SKM-1 (cell line): Measurements from ENCODE around the gene ANKS3.

Source experiments
- DNase-seq: peaks from one replicate; lab custom pipeline; 2025; ENCODE audit not compliant: unreplicated experiment; lab: John Stamatoyannopoulos, UW

Gene ANKS3

DNA sequence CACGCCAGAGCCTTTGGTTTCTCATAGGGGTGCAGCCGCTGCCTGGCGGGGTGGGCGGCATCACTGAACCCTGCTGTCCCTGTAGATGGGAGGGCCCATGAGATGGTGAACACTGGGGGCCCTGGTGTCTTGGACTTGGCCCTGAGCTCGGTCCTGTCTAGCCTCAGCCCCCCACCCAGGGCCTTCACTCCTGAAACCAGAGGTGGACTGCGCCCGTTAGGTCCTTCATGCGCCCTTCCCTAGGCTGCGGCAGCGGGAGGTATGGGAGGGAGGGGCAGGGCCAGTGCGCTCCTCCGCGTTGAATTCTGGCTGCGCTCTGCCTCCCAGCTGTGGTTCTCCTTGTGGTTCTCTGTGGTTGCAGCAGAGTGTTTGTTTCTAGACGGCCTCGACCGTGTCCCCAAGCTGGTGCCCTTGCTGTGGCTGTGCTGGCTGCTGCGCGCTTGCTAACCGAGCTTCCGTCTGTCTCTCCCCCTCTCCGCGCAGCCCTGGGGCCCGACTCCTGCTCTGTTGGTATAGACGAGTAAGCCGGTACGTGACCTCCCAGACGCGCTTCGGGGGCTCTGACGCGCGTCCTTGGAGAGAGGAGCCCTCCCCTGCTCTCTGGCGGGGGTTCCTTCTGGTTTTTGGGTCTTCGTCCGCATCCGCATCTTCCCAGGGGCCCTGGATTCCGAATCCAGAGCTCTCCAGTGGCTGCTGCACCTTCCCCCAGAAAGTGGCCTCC lies 48.1 kb downstream of the ANKS3 start:
- no peak for DNase-seq

DNA sequence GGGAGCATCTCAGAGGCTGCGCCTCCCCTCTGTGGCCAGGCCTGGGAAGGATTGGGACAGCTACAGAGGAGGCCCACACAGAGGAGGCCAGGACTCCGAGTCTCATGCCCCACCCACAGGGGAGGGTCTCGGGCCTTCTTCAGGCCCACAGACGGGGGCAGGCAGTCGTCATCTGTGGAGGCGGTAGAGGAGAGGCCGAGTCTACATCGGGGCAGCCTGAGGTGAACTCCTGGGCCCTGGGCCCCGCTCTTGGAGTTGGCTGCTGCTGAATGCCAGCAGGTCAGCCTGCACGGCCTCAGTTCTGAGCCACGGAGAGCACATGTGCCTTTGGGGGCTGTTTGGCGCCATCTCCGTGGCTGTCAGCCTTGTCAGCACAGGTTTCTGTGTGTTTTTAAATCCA lies 48.8 kb downstream of the ANKS3 start:
- no peak for DNase-seq

DNA sequence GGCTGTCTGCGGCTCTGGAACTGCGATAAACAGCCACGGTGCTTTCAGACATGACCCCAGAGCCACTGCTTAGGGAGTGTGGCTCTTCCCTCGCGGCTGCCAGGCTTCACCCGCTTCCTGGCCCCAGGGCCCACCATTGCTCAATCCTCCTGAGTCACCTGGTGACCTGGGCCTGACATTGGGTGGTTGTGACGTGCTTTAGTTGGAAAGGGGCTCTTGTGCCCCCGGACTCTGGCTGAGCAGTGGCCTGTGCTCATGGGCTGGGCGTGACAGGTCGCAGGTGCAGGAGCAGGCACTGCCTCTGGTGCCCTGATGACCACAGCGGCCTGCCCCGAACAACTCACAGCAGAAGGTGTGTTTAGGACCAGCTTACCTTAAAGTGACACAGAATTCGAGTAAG lies 49.3 kb downstream of the ANKS3 start:
- DNase-seq: no peak

DNA sequence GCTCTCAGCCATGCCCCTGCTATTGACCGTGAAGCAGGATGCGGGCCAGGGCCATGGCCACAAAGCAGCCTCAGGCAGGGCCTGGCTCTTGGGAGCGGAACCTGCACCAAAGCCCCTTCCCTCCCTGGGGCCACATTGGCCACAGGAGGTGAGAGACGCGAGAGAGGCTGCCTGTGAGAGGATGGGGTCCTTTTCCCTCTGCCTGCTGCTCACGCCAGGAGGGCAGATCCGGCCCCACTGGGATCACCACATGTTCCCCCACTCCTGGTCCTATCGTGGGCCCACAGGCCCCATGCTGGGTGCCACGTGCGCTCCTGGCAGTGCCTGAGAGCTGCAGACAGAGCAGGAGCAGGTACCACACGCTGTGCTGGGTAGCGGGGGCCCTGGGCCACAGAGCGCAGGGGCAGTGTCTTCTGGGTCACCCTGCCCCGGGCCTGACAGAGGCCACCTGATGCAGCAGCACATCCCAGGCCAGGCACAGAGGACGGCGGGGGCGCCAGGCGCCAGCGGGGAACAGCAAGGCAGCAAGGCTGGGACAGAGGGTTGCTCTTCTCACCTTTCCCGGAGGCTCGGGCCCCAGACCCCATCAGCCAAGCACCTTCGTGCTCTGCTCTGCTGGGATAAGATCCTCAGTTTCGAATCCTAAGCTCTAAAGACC lies 49.9 kb downstream of the ANKS3 start:
- DNase-seq: no peak

DNA sequence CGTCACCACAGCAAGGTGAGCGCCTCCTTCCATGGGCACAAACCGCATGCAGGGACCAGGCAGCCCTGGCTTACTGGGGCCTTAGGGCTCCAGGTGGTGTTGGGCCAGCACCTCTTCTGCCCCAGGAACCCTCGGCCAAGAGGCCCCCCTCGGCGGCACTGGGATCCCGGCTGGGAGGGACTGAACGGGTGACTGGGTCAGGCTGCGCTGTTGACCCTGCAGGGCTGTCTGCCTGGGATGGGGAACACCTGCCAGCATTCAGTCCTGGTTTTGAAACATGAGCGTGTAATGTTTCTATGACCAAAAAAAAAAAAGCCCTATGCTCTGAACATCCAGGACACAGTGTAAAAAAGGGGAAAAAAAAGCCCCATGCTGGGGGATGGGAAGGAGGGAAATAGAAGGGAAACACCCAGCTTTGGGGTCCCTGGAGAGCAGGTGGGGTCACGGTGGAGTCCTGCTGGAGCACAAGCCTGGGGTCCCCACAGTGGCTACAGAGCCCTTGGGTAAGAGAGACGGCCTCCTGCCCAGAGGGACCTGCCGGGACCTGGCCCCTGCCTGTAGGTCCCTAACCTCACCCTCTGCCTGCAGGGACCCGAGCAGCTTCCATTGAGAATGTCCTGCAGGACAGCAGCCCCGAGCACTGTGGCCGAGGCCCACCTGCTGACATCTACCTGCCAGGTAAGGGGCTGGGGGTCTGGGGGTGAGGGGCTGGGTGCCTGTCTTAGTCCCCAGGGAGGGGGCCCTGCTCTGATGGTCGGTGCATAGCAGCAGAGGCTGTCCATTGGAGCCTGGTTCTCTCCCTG lies 50.6 kb downstream of the ANKS3 start:
- DNase-seq: no peak

DNA sequence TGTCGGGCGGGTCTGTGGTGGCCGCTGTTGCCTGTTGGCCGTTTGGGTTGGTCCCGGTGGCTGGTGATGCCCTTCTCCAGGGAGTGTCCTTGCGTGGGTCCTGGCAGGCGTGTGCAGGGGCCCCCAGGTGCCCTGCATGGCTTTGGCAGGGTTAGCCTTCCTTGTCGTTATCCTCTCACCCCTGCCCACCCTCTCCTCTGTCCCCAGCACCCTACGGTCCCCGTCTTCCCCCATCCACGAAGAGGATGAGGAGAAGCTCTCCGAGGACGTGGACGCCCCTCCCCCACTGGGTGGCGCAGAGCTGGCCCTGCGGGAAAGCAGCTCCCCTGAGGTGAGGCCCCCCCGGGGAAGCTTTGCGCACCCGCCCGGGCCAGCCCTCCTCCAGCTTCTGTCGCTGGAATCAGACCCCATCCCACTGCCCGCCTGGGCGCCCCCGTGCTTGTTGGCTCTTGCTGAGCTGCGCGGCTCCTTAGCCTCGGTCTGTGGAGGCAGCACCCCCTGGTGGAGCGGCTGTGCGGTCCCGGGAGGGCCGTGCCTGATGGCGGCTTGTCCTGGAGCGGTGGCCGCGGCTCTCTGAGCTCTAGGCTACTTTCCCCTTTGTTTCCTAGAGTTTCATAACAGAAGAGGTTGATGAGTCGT lies 51.3 kb downstream of the ANKS3 start:
- DNase-seq: no peak

DNA sequence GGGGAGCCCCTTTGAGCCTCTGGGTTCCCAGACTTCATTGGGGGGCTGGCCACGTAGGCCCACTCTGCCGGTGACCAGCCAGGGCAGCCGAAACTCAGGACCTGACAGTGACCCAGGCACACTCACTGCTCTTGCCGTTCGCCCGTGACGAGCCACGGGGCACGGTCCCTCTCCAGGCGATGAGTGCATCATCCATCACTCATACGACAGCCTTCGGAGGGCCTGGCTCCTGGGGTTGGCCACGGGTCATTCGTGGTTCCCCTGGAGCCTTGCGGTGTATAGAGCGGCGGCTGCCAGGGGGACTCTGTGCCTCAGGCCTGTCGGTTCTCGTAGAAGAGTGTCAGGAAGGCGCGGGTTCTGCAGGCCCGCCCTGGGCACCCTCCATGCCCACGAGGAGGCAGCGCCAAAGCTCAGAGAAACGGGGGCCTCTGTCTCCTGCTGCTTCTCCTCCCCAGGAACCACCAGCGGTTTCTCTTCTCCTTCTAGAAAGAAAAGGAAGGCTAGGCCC lies 51.9 kb downstream of the ANKS3 start:
- DNase-seq: no peak

DNA sequence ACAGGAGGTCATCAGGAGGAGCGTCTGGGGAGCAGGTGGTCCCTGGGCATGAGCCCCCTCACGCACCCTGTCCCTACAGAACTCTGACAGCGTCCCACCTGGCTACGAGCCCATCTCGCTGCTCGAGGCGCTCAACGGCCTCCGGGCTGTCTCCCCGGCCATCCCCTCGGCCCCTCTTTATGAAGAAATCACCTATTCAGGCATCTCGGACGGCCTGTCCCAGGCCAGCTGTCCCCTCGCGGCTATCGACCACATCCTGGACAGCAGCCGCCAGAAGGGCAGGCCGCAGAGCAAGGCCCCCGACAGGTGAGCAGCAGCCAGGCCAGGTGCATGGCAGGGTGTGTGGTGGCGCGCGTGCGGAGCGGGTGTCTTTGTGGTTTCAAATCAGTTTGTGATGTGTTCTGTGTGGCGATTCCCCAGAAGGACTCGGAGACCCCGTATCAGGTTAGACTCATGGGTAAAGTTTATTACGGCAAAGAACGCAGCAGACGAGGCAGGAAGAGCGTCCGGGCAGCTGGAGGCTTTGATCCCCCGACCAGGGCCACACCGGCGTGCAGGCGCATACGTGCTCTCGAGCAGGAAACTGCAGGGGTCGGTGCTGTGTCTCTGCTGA lies 52.5 kb downstream of the ANKS3 start:
- no peak for DNase-seq

DNA sequence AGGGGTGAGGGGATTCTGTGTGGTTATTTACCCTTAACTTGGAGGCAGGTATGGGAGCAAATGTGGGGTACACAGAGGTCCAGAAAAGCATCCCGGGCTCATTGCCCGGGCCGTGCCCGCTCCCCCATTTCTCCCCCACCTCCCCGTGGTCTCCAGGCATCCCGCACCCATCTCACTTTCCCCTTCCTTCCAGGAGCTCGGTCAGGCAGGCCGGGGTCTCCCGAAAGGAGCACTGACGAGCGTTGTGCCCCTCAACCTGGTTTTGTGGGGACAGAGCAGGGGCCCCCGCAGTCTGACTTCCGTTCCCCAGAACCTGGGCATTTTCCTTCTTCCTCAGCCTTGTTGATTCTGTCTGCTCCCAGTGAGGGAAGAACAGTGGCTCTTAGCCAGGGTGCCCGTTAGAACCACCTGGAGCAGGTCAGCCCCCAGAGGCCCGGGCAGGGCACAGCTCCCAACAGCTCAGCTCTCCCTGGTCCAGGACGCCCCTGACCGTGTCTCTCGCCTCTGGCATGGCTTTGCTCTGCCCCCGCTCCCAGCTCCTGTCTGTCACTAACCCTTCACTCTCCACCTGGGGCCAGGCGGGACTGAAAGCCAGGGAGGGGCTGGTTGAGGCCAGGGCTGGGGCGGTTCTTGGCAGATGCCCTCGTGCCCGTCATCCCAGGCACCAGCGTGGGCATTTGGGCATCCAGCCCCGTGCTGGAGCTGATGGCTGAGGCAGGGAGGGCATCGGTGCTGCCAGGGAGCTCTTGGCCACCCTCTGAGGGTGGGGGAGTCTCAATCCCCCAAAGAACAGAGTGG lies 53.2 kb downstream of the ANKS3 start:
- DNase-seq: no peak

DNA sequence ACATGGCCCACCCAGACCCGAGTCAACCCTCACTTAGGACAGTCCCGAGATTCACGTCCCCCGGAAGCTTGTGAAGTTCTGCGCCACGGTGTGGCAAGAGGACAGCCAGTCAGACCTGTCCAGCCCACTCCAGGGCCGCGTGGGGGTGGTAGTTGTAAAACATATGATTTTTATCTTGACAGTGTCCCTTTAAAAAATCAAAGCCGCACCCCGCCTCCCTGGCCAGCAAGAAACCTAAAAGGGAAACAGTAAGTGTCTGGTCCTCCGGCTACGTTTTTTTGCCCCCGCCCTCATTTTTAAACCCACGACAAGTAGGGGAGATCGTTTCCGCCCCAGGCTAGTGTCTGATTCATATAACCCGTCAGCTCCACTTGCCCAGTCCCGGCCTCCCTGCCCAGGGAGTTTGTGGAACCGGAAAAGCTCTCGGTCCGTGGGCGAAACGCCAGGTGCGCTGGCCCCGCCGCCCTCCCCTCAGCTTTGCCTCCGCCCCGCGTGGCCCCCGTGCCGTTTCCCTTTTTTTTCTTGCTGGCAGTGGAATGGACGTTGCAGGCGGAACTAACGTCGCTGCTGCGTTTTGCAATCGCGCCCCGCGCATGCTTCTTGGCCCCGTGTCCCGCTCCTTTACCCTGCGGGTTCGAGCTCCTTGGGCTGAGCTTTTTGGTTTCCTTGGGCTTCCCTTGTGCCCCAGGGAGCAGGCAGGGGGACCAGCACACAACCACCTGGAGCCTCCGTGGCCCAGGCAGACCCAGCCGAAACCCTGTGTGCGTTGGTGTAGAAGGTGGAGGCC lies 54.0 kb downstream of the ANKS3 start:
- peak; percentile 89 for DNase-seq

DNA sequence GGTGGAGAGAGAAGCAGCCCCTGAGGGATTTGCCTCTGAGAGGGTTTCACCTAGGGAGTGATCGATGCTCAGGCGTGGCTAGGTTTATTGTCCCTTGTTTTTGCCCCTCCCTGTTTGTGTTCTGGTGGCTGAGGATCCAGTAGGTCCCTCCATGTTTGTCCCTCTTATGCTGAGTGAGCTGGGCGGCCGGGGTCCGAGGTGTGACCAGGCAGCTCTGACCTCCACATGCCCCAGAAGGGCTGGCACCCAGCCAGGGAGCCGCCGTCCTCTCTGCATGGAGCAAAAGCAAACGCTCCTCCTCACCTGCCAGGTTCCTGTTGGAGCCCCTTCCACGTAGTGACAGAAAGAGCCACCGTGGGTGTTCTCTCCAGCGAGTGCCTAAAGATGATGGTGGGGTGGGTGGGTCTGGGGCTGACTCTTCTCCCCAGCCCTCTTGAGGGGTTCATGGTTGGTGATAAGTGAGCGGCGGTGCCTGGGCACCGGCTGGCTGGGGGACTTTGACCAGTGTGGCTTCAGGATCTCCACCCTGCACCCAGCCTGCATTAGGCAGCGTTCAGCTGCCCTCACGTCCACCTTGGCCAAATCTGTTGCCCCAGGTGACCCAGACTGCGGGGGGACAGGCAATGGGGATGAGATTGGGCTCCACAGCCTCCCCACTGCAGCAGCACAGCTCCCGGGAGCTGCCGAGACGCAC lies 54.8 kb downstream of the ANKS3 start:
- no peak for DNase-seq

DNA sequence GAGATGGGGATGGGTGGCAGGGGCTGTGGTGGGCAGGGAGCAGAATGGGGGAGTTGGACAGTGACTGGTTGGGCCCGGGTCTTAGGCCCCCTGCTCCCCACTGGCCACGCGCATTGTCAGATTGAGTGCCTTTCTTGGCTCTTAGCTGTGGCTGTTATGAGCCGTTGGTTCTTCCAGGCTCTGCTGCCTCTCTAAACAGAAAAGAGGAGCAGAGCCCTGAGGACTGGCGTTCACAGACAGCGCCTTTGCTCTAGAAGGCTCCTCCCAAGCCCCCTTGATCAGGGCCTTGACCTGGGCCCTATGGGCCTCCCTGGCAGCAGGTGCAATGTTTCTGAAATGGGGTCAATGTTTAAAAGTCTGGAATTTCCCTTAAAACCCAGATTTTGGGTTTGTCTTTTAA lies 55.5 kb downstream of the ANKS3 start:
- DNase-seq: no peak

DNA sequence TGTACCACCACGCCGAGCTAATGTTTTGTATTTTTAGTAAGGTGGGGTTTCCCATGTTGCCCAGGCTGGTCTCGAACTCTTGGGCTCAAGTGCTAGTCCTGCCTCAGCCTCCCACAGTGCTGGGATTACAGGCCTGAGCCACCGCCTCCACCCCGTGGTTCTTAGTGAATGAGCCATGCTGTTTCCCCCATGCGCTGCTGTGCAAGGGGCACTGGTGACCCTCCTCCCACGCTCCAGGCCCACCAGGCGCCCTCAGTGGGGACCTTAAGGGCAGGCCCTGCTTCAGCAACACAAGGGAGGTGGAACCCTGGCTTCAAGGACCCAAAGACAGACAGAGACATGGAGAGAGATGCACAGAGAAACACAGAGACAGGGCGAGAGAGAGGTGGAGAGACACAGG lies 56.1 kb downstream of the ANKS3 start:
- no peak for DNase-seq

DNA sequence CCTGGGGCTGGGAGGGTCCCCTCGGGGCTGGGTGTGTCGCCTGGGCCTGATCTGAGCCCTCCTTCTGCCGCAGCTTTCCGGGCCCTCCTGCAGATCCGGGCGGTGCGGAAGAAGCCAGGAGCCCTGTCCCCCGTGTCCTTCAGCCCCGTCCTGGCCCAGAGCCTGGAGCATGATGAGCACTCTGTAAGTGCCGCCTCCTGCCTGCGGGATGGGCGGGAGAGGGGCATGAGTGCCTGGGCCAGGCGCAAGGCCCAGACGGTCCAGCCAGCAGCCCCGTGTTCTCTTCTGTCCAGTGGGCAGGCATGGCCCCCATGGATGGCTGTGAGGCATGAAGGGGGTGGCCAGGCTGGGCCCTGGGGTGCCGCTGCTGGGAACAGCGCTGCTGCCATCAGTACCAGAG lies 56.7 kb downstream of the ANKS3 start:
- no peak for DNase-seq

DNA sequence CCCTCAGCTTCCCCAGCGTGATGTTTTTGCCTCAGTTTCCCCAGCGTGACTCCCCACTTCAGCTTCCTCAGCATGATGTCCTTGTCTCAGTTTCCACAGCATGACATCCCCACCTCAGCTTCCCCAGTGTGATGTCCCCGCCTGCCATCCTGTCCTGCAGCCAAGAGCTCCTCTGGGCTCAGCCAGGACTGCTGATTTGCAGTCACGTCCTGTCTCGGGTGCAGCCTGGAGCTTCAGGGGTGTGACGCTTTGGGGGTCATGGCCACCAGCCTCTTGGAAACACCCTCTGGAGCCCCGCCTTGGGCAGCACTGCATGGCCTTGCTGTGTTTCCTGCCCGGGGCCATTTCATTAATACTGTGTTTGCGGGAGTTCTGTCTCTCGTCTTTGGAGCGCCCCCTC lies 57.2 kb downstream of the ANKS3 start:
- no peak for DNase-seq

DNA sequence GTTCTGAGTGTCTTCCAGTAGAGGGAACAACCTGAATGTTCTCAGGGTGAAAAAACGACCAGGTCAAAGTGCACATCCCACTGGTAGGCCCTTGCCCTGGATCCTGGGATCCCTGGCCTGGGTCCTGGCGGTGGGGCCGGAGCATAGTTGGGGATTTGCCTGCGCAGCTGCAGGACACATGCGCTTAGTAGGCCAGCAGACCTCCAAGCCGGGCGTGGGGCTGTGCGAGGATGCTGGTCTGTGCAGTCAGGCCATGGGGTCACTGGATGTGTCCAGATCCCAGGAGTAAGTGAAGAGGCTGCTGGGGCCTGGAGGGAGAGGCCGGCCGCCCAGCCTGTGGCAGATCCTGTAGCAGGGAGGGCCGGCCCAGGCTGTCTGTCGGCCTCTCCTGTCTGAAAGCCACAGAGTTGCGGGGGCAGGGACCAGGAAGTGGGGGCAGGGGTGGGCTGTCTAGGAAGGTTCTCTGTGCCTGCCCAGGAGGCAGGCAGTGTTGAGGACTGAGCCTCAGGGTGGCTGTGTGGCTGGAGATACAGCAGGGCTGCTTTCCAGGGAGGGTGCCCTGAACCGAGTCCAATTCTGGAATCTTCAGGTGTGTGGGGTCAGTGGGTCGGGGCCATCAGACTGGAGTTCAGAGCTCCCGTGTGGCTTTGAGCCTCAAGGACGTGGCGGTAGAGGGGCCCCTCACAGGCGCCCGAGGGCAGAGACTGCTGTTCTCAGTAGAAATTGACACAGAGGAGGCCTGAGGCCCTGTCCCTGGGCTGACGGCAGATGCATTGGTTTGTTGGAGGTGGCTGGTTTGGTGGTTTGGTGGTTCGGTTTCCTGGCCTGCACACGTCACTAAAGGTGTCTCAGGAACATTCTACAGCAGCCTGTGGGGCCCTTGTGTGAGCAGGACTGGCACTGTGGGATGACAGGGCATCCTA lies 57.9 kb downstream of the ANKS3 start:
- DNase-seq: peak; percentile 31

DNA sequence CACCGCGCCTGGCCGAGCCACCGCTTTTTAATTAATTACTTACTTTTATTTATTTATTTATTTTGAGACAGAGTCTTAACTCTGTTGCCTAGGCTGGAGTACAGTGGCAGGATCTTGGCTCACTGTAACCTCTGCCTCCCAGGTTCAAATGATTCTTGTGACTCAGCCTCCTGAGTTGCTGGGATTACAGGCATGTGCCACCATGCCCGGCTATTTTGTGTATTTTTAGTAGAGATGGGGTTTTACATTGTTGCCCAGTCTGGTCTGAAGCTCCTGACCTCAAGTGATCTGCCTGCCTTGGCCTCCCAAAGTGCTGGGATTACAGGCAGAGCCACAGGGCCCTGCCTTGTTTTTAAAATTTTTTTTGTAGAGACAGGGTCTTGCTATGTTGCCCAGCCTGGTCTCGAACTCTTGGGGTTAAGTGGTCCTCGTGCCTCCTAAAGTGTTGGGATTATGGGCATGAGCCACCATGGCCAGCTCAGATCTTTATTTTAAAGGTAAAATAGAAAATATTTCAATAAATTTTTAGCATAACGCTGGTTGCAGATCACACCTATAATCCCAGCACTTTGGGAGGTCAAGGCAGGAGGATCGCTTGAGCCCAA lies 59.0 kb downstream of the ANKS3 start:
- DNase-seq: no peak
